Activated T-cell treated with anti-CD3 and anti-CD28 coated beads, Interleukin-2, amount 50 U/mL, for 4 hours (primary cell): ENCODE data around the gene CCM2. TPM values are rescaled to one million over a fixed set of nuclear protein-coding genes. Genes with fewer than 3 reads are reported as not detected.
"Not testable (repeated sequence)": the region's sequence is repeated elsewhere in the genome, so short reads cannot be mapped to it uniquely, and the experiment has no call there.

Experiments used
- ATAC-seq, 2 donors: fragments of 200-7000 bp; cut with Tn5 transposase; one replicate each; pipeline ENCODE4 v1.10.0; 2021
- DNase-seq: peaks from one replicate; pipeline ENCODE4 v3.0.0-alpha.2; 2020
- H3K27me3 Mint-ChIP-seq: one replicate; pipeline ENCODE4 v1.8.0; 2021; ENCODE audit warnings: low read depth, mixed read lengths
- H3K36me3 Mint-ChIP-seq: one replicate; pipeline ENCODE4 v1.8.0; 2022; ENCODE audit warnings: mixed read lengths; ENCODE audit not compliant: insufficient read depth
- H3K4me1 Mint-ChIP-seq: one replicate; pipeline ENCODE4 v1.8.0; 2021; ENCODE audit warnings: low read depth, mixed read lengths
- H3K4me3 Mint-ChIP-seq: one replicate; pipeline ENCODE4 v1.8.0; 2021; ENCODE audit warnings: mild to moderate bottlenecking, moderate library complexity, mixed read lengths
- H3K9me3 Mint-ChIP-seq: one replicate; pipeline ENCODE4 v1.8.0; 2021; ENCODE audit warnings: mixed read lengths
- total RNA-seq, 3 donors: library from RNA; stranded (reverse); gene quantifications; one replicate each; pipeline ENCODE4 v1.2.1, GENCODE V29; 2021

The CCM2 gene
- total RNA-seq, 3 donors from 2014 or later = 35.9 to 38.2 (median 36.6) TPM

GRCh38 chr7:45025473-45025872 lies 25.5 kb downstream of the CCM2 start:
- not testable (repeated sequence) for ATAC-seq, H3K36me3 Mint-ChIP-seq, H3K27me3 Mint-ChIP-seq, H3K9me3 Mint-ChIP-seq, DNase-seq
- H3K4me3 Mint-ChIP-seq = peak overlapping the region; percentile 11
- H3K4me1 Mint-ChIP-seq = peaks cover 74% of the 10 kb centered on the region

DNA sequence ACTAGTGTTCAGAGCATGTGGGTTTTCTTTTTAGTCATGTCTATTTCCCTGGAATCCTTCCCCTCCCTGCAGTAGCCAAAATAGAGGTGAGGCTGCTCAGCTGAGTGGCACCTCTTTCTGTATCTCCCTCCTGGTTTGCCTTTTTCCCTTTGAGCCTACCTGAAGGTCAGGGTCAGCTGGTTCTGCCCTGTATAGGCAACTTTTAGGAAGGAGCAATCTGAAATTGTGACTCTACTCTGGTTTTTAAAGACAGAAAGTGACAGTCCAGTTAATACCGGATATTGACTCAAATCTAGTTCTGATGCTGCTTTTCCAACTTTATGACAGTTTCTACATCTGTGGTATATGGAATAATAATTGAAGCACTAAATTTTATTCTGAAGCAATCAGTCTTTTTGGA lies 26.0 kb downstream of the CCM2 start:
- H3K27me3 Mint-ChIP-seq = no peaks in the 10 kb centered on the region
- H3K9me3 Mint-ChIP-seq = no peaks in the 10 kb centered on the region
- peaks cover 7% of the 10 kb centered on the region for H3K36me3 Mint-ChIP-seq
- DNase-seq = no peak
- ATAC-seq = no peak
- H3K4me1 Mint-ChIP-seq = peaks cover 71% of the 10 kb centered on the region
- H3K4me3 Mint-ChIP-seq = peak overlapping the region; percentile 11

- ATAC-seq (peak; percentile 55), DNase-seq (no peak)
- Mint-ChIP-seq H3K4me1 (peaks cover 70% of the 10 kb centered on the region), H3K27me3 (no peaks in the 10 kb centered on the region), H3K9me3 (no peaks in the 10 kb centered on the region), H3K36me3 (peaks cover 5% of the 10 kb centered on the region), H3K4me3 (peak overlapping the region; percentile 82)
These were observed 27.2 kb downstream of the CCM2 start for GRCh38 chr7:45026984-45027773.

GRCh38 chr7:45027774-45028114 lies 27.7 kb downstream of the CCM2 start:
- H3K9me3 Mint-ChIP-seq = no peaks in the 10 kb centered on the region
- peak in 1 of 2 donors; percentile 12 for ATAC-seq
- no peaks in the 10 kb centered on the region for H3K27me3 Mint-ChIP-seq
- DNase-seq = no peak
- peaks cover 76% of the 10 kb centered on the region for H3K4me1 Mint-ChIP-seq
- H3K36me3 Mint-ChIP-seq = peaks cover 5% of the 10 kb centered on the region
- H3K4me3 Mint-ChIP-seq = peak overlapping the region; percentile 82

GRCh38 chr7:45028138-45028919 lies 28.3 kb downstream of the CCM2 start:
- peak; percentile 23 to 28 for ATAC-seq
- peaks cover 5% of the 10 kb centered on the region for H3K36me3 Mint-ChIP-seq

GRCh38 chr7:45028920-45029344 lies 28.9 kb downstream of the CCM2 start:
- no peaks in the 10 kb centered on the region for H3K27me3 Mint-ChIP-seq
- peaks cover 5% of the 10 kb centered on the region for H3K36me3 Mint-ChIP-seq
- DNase-seq (no peak), ATAC-seq (peak; percentile 10 to 11)
- no peaks in the 10 kb centered on the region for H3K9me3 Mint-ChIP-seq
- peaks cover 85% of the 10 kb centered on the region for H3K4me1 Mint-ChIP-seq
- peak overlapping the region; percentile 82 for H3K4me3 Mint-ChIP-seq

More at GRCh38 chr7:45028138-45028919, 28.3 kb downstream of the CCM2 start:
- no peak for DNase-seq
- Mint-ChIP-seq H3K27me3 (no peaks in the 10 kb centered on the region), H3K4me1 (peaks cover 81% of the 10 kb centered on the region), H3K4me3 (peak overlapping the region; percentile 82), H3K9me3 (no peaks in the 10 kb centered on the region)

DNA sequence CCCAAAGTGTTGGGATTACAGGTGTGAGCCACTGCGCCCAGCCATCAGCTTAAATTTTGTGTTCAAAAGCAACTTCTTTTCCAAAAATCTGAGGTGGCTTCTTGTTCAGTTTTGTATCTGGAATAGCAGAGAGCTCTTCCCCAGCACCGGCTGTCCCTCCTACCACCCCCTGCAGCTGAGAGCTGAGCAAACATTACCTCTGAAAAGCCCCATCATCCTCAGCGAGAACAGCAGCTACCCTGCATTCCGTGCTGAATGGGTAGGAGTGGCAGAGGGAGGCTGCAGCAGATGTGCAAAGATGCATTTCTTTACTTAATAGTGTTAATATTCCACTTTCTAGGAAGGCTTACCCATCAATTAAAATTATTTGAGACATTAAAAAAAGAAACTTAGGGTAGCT lies 31.8 kb downstream of the CCM2 start:
- Mint-ChIP-seq H3K4me1 (peaks cover 82% of the 10 kb centered on the region), H3K4me3 (peak overlapping the region; percentile 26), H3K36me3 (no peaks in the 10 kb centered on the region), H3K27me3 (no peaks in the 10 kb centered on the region), H3K9me3 (no peaks in the 10 kb centered on the region)
- ATAC-seq (no peak), DNase-seq (no peak)

GRCh38 chr7:45032421-45032820 lies 32.4 kb downstream of the CCM2 start:
- ATAC-seq = no peak
- Mint-ChIP-seq H3K27me3 (no peaks in the 10 kb centered on the region), H3K4me1 (peaks cover 81% of the 10 kb centered on the region), H3K4me3 (peak overlapping the region; percentile 13), H3K9me3 (no peaks in the 10 kb centered on the region), H3K36me3 (no peaks in the 10 kb centered on the region)
- DNase-seq = no peak

DNA sequence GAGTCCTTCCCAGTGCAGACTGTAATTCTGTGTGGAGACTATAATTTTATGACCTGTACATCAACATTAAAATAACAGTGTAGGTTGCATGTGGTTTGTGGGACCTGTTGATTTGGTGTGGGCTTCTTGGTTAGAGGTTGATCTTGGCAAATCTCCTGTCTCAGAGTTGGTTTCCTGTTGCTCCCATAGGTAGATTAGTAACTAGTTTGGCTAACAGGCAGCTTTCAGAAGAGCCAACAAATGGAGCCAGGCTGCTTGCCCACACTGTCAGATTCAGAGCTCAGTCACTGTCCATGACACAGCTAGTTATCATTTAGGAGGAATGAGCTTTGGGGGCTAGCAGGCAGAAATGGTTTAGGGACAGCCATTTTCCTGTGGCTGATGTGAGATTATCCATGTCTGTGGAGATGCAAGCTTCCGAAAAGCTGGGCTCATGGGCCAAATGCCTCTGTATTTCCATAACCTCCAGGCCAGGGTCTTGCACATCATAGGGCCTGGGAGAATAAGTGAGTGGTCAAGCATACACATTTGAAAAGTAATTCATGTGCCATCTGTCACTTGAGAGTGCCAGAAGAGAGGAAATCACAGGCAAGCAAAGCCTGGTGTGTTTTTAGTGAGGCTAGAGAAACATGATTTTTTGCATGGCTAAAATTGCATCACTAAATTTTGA lies 33.4 kb downstream of the CCM2 start:
- H3K36me3 Mint-ChIP-seq = no peaks in the 10 kb centered on the region
- ATAC-seq (peak; percentile 38 to 45), DNase-seq (no peak)
- no peaks in the 10 kb centered on the region for H3K9me3 Mint-ChIP-seq
- H3K4me3 Mint-ChIP-seq = peak overlapping the region; percentile 25
- no peaks in the 10 kb centered on the region for H3K27me3 Mint-ChIP-seq
- peaks cover 80% of the 10 kb centered on the region for H3K4me1 Mint-ChIP-seq

GRCh38 chr7:45033931-45034290 lies 33.9 kb downstream of the CCM2 start:
- no peaks in the 10 kb centered on the region for H3K9me3 Mint-ChIP-seq
- H3K27me3 Mint-ChIP-seq = no peaks in the 10 kb centered on the region
- ATAC-seq (no peak), DNase-seq (no peak)
- peaks cover 5% of the 10 kb centered on the region for H3K36me3 Mint-ChIP-seq
- peaks cover 80% of the 10 kb centered on the region for H3K4me1 Mint-ChIP-seq
- no peak overlapping the region for H3K4me3 Mint-ChIP-seq

DNA sequence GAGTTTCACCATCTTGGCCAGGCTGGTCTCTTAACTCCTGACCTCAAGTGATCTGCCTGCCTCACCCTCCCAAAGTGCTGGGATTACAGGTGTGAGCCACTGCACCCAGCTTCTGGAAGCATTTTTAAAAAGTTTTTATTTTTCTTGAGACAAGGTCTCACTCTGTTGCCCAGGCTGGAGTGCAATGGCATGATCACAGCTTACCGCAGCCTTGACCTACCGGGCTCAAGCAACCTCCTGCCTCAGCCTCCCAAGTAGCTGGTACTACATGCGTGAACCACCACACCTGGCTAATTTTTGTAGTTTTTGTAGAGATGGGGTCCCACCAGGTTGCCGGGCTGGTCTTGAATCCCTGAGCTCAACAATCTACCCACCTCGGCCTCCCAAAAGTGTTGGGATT lies 34.7 kb downstream of the CCM2 start:
- ATAC-seq, H3K4me3 Mint-ChIP-seq: not testable (repeated sequence)

GRCh38 chr7:45035371-45035770 lies 35.4 kb downstream of the CCM2 start:
- ATAC-seq (no peak), DNase-seq (no peak)
- Mint-ChIP-seq H3K9me3 (no peaks in the 10 kb centered on the region), H3K4me3 (peak overlapping the region; percentile 14), H3K4me1 (peaks cover 72% of the 10 kb centered on the region), H3K27me3 (no peaks in the 10 kb centered on the region), H3K36me3 (peaks cover 12% of the 10 kb centered on the region)

More for the DNA sequence above, 34.7 kb downstream of the CCM2 start:
- Mint-ChIP-seq H3K4me1 (peaks cover 75% of the 10 kb centered on the region), H3K36me3 (peaks cover 10% of the 10 kb centered on the region)
- H3K27me3 Mint-ChIP-seq, H3K9me3 Mint-ChIP-seq, DNase-seq: not testable (repeated sequence)

DNA sequence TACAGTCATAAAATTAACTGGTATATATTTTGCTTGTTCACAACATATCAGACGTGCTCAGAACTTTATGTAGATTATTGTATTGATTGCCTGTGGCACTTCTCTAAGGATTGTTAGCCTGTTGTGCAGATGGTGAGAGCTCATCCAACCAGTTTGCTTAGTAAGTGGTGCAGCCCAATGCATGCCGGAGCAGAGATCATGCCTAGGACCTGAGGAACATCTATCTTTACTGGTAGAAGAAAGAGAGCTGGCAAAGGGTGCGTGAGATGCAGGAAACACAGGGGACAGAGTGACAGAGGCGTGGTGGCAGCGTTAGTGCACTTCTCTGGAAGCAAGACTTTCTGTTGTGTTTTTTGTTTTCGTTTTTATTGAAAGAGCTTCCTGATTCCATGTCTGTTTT lies 35.9 kb downstream of the CCM2 start:
- H3K4me1 Mint-ChIP-seq = peaks cover 74% of the 10 kb centered on the region
- peak overlapping the region; percentile 66 for H3K4me3 Mint-ChIP-seq
- no peak for DNase-seq
- peaks cover 15% of the 10 kb centered on the region for H3K36me3 Mint-ChIP-seq
- H3K9me3 Mint-ChIP-seq = no peaks in the 10 kb centered on the region
- H3K27me3 Mint-ChIP-seq = no peaks in the 10 kb centered on the region
- peak; percentile 19 to 53 for ATAC-seq

DNA sequence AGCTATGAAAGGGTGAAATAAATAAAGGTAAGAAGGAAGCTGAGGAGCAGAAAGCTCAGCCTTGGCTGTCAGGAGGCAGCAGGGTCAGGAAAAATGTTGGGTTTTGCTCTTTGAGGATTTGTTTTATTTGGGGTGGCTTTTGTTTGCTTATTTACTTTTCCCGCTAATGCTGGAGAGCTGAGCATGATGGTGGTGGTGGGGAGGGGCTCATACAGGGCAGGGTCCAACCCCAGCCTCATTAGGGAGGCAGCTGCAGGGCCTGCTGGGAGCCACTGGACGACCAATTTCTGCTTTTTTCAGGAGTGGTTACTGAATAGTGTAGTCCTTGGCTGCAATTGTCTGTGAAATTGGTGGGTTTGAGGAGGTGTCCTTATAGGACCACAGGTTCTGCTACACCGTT lies 36.3 kb downstream of the CCM2 start:
- peaks cover 76% of the 10 kb centered on the region for H3K4me1 Mint-ChIP-seq
- ATAC-seq (peak in 1 of 2 donors; percentile 7), DNase-seq (no peak)
- H3K27me3 Mint-ChIP-seq = no peaks in the 10 kb centered on the region
- peak overlapping the region; percentile 66 for H3K4me3 Mint-ChIP-seq
- peaks cover 19% of the 10 kb centered on the region for H3K36me3 Mint-ChIP-seq
- no peaks in the 10 kb centered on the region for H3K9me3 Mint-ChIP-seq
